Osteocyte (in vitro differentiated cells): Measurements from ENCODE around the gene TTLL8. TPM values are rescaled to one million over a fixed set of nuclear protein-coding genes. Genes with fewer than 3 reads are reported as not detected.

Source experiments
- DNase-seq: peaks from one replicate; pipeline ENCODE4 v3.0.0; 2021; ENCODE audit warnings: mixed read lengths; ENCODE audit not compliant: unreplicated experiment; ENCODE audit errors: extremely low spot score
- H3K27ac Mint-ChIP-seq: one replicate; pipeline ENCODE4 v1.8.0; 2021; ENCODE audit warnings: mild to moderate bottlenecking, mixed read lengths; ENCODE audit not compliant: unreplicated experiment
- H3K27me3 Mint-ChIP-seq: one replicate; pipeline ENCODE4 v1.8.0; 2021; ENCODE audit warnings: mixed read lengths; ENCODE audit not compliant: unreplicated experiment
- H3K36me3 Mint-ChIP-seq: one replicate; pipeline ENCODE4 v1.8.0; 2021; ENCODE audit warnings: mixed read lengths; ENCODE audit not compliant: unreplicated experiment
- H3K4me1 Mint-ChIP-seq: one replicate; pipeline ENCODE4 v1.8.0; 2021; ENCODE audit warnings: mixed read lengths; ENCODE audit not compliant: unreplicated experiment
- H3K4me3 Mint-ChIP-seq: one replicate; pipeline ENCODE4 v1.8.0; 2021; ENCODE audit warnings: mild to moderate bottlenecking, moderate library complexity, mixed read lengths; ENCODE audit not compliant: unreplicated experiment
- H3K9me3 Mint-ChIP-seq: one replicate; pipeline ENCODE4 v1.8.0; 2021; ENCODE audit warnings: mixed read lengths; ENCODE audit not compliant: unreplicated experiment
- total RNA-seq: library from RNA; stranded (reverse); gene quantifications from 2 replicates; pipeline ENCODE4 v1.2.1, GENCODE V29; 2021
- TF ChIP-seq, protein P1 (sequence below): fragments of 200-600 bp; sonication (generic); IDR thresholded peaks from 2 replicates; pipeline ENCODE4 v1.5.0; 2021; ENCODE audit warnings: antibody characterized with exemption, mild to moderate bottlenecking, moderate library complexity

The TTLL8 gene
- total RNA-seq, 1 donor from 2014 or later, result not detected

DNA sequence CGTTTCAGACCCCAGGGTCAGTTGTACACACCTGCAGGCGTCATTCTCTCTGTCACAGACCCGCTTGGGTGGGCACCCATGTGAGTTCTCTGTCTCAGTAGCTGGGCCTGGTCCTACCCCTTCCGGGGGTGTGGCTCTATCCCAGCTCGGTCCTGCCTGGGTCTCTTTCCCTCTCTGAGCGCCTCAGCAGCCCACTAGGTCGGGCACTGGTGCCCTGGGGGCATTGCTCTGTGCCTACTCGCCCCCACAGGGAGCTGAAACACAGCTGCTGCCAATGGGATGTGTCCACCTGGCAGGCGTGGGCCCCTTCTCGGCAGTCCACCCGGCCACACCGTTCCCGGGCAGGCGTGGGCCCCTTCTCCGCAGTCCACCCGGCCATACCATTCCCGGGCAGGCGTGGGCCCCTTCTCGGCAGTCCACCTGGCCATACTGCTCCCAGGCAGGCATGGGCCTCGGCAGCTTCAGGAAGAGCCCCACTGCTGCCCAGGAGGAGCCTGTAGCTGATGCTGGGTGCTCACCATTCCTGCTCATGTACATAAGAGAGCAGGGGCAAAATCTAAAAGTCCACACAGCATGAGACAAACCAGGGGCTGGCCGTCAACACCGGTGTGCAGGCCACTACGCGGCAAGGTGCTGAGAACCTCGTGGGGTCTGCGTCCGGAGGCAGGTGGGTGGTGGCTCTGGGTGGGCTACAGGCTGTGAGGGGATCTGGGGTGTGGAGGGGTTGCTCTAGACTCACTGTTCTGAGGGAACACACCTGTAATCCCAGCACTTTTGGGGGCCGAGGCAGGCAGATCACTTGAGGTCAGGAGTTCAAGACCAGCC, 14.8 kb upstream of the TTLL8 start:
- no peak for DNase-seq
- Mint-ChIP-seq H3K9me3 (no peaks in the 10 kb centered on the region), H3K4me1 (no peaks in the 10 kb centered on the region), H3K36me3 (no peaks in the 10 kb centered on the region), H3K4me3 (no peak overlapping the region), H3K27ac (no peak overlapping the region), H3K27me3 (peaks cover 6% of the 10 kb centered on the region)
- TF ChIP-seq, protein P1, sequence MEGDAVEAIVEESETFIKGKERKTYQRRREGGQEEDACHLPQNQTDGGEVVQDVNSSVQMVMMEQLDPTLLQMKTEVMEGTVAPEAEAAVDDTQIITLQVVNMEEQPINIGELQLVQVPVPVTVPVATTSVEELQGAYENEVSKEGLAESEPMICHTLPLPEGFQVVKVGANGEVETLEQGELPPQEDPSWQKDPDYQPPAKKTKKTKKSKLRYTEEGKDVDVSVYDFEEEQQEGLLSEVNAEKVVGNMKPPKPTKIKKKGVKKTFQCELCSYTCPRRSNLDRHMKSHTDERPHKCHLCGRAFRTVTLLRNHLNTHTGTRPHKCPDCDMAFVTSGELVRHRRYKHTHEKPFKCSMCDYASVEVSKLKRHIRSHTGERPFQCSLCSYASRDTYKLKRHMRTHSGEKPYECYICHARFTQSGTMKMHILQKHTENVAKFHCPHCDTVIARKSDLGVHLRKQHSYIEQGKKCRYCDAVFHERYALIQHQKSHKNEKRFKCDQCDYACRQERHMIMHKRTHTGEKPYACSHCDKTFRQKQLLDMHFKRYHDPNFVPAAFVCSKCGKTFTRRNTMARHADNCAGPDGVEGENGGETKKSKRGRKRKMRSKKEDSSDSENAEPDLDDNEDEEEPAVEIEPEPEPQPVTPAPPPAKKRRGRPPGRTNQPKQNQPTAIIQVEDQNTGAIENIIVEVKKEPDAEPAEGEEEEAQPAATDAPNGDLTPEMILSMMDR, result no peak

DNA sequence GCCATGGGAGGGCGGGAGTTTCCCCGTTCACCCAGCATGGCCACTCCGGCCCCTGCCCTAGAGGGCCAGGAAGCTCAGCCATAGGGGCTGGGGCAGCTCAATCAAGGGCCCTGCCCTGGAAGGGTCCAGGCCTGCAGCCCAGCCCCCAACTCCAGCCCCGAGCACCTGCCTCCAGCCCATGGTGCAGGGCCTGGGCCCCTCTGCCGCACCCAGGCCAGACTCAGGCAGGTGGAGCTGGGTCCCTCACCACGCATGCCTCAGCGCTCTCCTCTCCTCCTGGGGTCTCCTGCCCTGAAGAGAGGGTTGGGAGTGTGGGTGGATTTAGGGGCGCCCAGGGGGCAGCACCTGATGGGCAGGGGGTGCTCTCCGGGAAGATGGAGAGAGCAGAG, 14.1 kb upstream of the TTLL8 start:
- Mint-ChIP-seq H3K4me3 (no peak overlapping the region), H3K27me3 (peaks cover 6% of the 10 kb centered on the region), H3K27ac (no peak overlapping the region), H3K9me3 (no peaks in the 10 kb centered on the region), H3K36me3 (no peaks in the 10 kb centered on the region), H3K4me1 (no peaks in the 10 kb centered on the region)
- no peak for DNase-seq
- TF ChIP-seq, protein P1, result no peak

DNA sequence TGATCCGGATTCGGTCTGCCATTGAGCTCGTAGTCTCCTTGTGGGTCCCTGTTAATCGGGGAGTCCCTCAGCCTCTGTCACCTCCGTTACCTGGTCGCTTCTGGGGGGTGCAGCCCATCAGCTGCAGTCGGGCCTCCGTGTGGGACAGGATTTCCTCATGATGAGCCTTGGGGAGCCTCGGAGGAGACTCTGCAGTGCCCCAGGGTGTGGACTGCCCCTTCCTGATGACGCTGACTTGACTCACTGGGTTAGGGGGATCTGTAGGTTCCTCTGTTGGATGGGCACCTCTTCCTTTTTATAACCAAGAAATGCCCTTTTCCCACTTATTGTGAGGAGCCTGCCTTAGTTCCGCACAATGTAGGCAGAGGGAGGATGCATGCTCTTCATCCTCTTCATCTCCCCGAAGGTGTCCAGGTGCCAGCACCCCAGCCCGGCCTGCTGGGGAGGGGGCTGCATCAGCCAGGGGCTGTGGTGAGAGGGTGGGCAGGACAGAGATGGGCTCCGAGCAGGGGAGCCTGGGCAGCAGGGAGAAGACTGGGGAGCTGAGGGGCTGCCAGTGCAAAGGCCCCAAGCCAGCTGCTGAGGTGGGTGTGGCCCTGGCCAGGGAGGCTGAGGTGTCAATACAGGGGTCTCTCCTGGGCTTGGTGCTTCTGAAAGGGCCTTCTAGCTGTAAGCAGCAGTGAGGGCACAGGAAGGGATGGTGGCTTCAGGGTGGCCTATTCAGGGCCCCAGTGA, 13.5 kb upstream of the TTLL8 start:
- peaks cover 6% of the 10 kb centered on the region for H3K27me3 Mint-ChIP-seq
- no peak overlapping the region for H3K27ac Mint-ChIP-seq
- no peaks in the 10 kb centered on the region for H3K4me1 Mint-ChIP-seq
- H3K9me3 Mint-ChIP-seq, result no peaks in the 10 kb centered on the region
- H3K4me3 Mint-ChIP-seq, result no peak overlapping the region
- TF ChIP-seq, protein P1, result no peak
- H3K36me3 Mint-ChIP-seq, result no peaks in the 10 kb centered on the region
- DNase-seq, result no peak

DNA sequence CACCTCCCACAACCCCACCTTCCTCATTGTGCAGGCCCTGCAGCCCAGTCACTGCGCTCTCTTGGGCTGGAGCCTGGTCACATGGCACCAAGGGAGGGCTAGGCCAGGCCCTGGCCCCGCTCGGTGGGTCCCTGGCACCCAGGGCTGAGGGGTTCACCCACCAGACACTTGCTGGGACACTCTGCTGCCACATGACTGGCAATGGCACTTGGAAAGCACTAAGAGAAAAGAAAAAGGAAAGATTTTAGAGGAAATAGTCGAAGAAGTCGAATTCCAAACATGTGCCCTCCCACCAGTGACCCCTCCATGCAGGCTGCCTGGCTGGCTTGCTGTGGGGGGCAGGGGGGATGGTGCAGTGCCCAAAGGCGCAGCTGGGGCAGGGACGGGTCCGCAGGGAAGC, 12.3 kb upstream of the TTLL8 start:
- H3K36me3 Mint-ChIP-seq, result no peaks in the 10 kb centered on the region
- H3K9me3 Mint-ChIP-seq, result no peaks in the 10 kb centered on the region
- no peak for DNase-seq
- TF ChIP-seq, protein P1, result no peak
- no peaks in the 10 kb centered on the region for H3K4me1 Mint-ChIP-seq
- H3K27ac Mint-ChIP-seq, result no peak overlapping the region
- peaks cover 6% of the 10 kb centered on the region for H3K27me3 Mint-ChIP-seq
- no peak overlapping the region for H3K4me3 Mint-ChIP-seq

DNA sequence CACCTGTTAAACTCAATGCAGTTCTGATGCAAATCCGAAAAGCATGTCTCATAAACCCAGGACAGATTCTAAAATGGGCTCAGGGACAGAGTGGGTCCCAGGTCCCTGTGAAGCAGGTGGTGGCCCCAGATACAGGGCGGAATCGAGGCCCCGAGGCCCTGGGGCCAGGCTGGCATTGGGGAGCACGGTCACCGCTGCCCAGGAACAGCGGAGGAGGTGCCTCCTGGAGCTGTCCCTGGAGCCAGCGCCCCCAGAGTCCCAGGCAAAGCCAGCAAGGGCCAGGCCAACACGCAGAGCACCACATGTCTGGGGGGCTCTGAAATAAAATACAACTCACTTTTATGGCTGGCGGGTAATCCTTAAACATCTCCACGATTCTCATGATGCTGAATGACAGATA, 10.0 kb upstream of the TTLL8 start:
- TF ChIP-seq, protein P1, result no peak
- no peaks in the 10 kb centered on the region for H3K4me1 Mint-ChIP-seq
- peaks cover 9% of the 10 kb centered on the region for H3K27me3 Mint-ChIP-seq
- no peaks in the 10 kb centered on the region for H3K36me3 Mint-ChIP-seq
- no peak overlapping the region for H3K27ac Mint-ChIP-seq
- DNase-seq, result no peak
- no peaks in the 10 kb centered on the region for H3K9me3 Mint-ChIP-seq
- H3K4me3 Mint-ChIP-seq, result no peak overlapping the region
